Gastrocnemius medialis (tissue), 4 donors: ENCODE results near the gene EIF3K. TPM values are rescaled to one million over a fixed set of nuclear protein-coding genes. Genes with fewer than 3 reads are reported as not detected.
"Not testable (repeated sequence)": the region's sequence is repeated elsewhere in the genome, so short reads cannot be mapped to it uniquely, and the experiment has no call there.

Experiments used
- ATAC-seq, 2 donors: fragments of 150-250 bp; one replicate each; pipeline ENCODE4 v1.9.1; 2016
- DNase-seq, 2 donors: peaks; one replicate each; pipeline ENCODE4 v3.0.0-alpha.2; 2019
- H3K27ac ChIP-seq, 4 donors: fragments of 200-600 bp; sonication (generic); 1 replicate in 1 of 4; 2 replicates in 3 of 4; pipeline ENCODE4 v1.5.1; 2016 to 2018; ENCODE audit warnings: mild to moderate bottlenecking in 2 of 4, moderate library complexity in 1 of 4
- H3K27me3 ChIP-seq, 3 donors: fragments of 200-600 bp; sonication (generic) in 2 of 3; 1 replicate in 1 of 3; 2 replicates in 2 of 3; pipeline versions ENCODE4 v1.5.1 to v1.6.0; 2016 to 2019; ENCODE audit warnings: mild to moderate bottlenecking in 1 of 3, moderate library complexity in 1 of 3
- H3K36me3 ChIP-seq, 2 donors: fragments of 200-600 bp; sonication (generic) in 1 of 2; one replicate each; pipeline ENCODE4 v1.5.1; 2017 to 2018
- H3K4me1 ChIP-seq, 2 donors: fragments of 200-600 bp; sonication (generic) in 1 of 2; one replicate each; pipeline ENCODE4 v1.5.1; 2016 to 2017; ENCODE audit warnings: mild to moderate bottlenecking in 2 of 2
- H3K4me3 ChIP-seq, 4 donors: fragments of 200-600 bp; sonication (generic) in 3 of 4; 1 replicate in 1 of 4; 2 replicates in 3 of 4; pipeline ENCODE4 v1.5.1; 2016 to 2019; ENCODE audit warnings: mild to moderate bottlenecking in 2 of 4
- H3K9me3 ChIP-seq, 3 donors: fragments of 200-600 bp; sonication (generic) in 2 of 3; 1 replicate in 1 of 3; 2 replicates in 2 of 3; pipeline ENCODE4 v1.5.1; 2016 to 2019
- POLR2A ChIP-seq, 2 donors: fragments of 450-650 bp; IDR thresholded peaks; one replicate each; pipeline ENCODE4 v1.6.1; 2017; ENCODE audit warnings: antibody characterized with exemption in 2 of 2, mild to moderate bottlenecking in 2 of 2, moderate library complexity in 2 of 2
- in situ Hi-C, 4 donors: fragments of 200-750 bp; cut with MboI; loops; one replicate each; pipeline versions ENCODE4 v1.15.0 to v1.8.0; 2017; ENCODE audit warnings: low sequenced_read_pairs in 4 of 4
- intact Hi-C: fragments of 100-400 bp; cut with DNase I; formaldehyde crosslinking; loops from one replicate; pipeline ENCODE4 v1.15.1; 2023; ENCODE audit warnings: low total_unique reads
- total RNA-seq, 4 donors: library from RNA; depleted of rRNA; stranded (reverse); fragments of >200 nt; gene quantifications; one replicate each; pipeline versions ENCODE4 v1.1.0 to v1.2.3, GENCODE V29; 2016
- TF ChIP-seq, protein P1 (sequence below), 5 experiments: fragments of 450-650 bp in 3 of 5; fragments of 200-600 bp in 2 of 5; sonication (generic) in 2 of 5; IDR thresholded peaks in 4 of 5; conservative IDR thresholded peaks in 1 of 5; 1 replicate in 4 of 5; 2 replicates in 1 of 5; pipeline ENCODE4 v1.5.1; 2016 to 2019; ENCODE audit warnings: antibody characterized with exemption in 5 of 5, mild to moderate bottlenecking in 3 of 5, moderate library complexity in 3 of 5

EIF3K gene
- total RNA-seq, 4 donors from 2014 or later, result 619 to 975 (median 681) TPM

- no peaks in the 10 kb centered on the region for H3K27me3 ChIP-seq
- in situ Hi-C loops, result no loop called here
- intact Hi-C loops, result loop anchor here (10.0 kb wide), 1 partner anchor 48 kb away; no protein-coding TSS in a partner anchor
These were observed 26.0 kb upstream of the EIF3K start for GRCh38 chr19:38592940-38593339.

GRCh38 chr19:38596057-38596981 lies 22.7 kb upstream of the EIF3K start:
- peak; percentile 78 to 84 for ATAC-seq
- in situ Hi-C loops (no loop called here), intact Hi-C loops (loop anchor here (10.0 kb wide), 1 partner anchor 52 kb away; no protein-coding TSS in a partner anchor)
- H3K27ac ChIP-seq, result peak overlapping the region in 3 of 4 donors; percentile 35 to 59 (median 52)
- H3K4me1 ChIP-seq, result peaks cover 0 to 4% of the 10 kb centered on the region in 2 donors
- no peaks in the 10 kb centered on the region for H3K27me3 ChIP-seq
- TF ChIP-seq, protein P1, sequence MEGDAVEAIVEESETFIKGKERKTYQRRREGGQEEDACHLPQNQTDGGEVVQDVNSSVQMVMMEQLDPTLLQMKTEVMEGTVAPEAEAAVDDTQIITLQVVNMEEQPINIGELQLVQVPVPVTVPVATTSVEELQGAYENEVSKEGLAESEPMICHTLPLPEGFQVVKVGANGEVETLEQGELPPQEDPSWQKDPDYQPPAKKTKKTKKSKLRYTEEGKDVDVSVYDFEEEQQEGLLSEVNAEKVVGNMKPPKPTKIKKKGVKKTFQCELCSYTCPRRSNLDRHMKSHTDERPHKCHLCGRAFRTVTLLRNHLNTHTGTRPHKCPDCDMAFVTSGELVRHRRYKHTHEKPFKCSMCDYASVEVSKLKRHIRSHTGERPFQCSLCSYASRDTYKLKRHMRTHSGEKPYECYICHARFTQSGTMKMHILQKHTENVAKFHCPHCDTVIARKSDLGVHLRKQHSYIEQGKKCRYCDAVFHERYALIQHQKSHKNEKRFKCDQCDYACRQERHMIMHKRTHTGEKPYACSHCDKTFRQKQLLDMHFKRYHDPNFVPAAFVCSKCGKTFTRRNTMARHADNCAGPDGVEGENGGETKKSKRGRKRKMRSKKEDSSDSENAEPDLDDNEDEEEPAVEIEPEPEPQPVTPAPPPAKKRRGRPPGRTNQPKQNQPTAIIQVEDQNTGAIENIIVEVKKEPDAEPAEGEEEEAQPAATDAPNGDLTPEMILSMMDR (IDR thresholded peaks at IDR 0.05 in 4 of 5, conservative IDR thresholded peaks at IDR 0.05 in 1 of 5), result no peak
- peak in 1 of 2 donors; percentile 14 for TF ChIP-seq POLR2A (IDR thresholded peaks at IDR 0.05)
- H3K4me3 ChIP-seq, result peak overlapping the region in 3 of 4 donors; percentile 9 to 56 (median 16)
- H3K9me3 ChIP-seq, result no peaks in the 10 kb centered on the region
- H3K36me3 ChIP-seq, result peaks cover 0 to 4% of the 10 kb centered on the region in 2 donors
- DNase-seq, result peak; percentile 62 to 83

More at GRCh38 chr19:38592940-38593339, 26.0 kb upstream of the EIF3K start:
- no peak overlapping the region for H3K4me3 ChIP-seq
- H3K27ac ChIP-seq, result no peak overlapping the region
- H3K36me3 ChIP-seq, result peaks cover 0 to 33% of the 10 kb centered on the region in 2 donors
- H3K4me1 ChIP-seq, result peaks cover 0 to 4% of the 10 kb centered on the region in 2 donors
- H3K9me3 ChIP-seq, result no peaks in the 10 kb centered on the region
- no peak for ATAC-seq
- TF ChIP-seq POLR2A (IDR thresholded peaks at IDR 0.05), result no peak
- TF ChIP-seq, protein P1 (IDR thresholded peaks at IDR 0.05 in 4 of 5, conservative IDR thresholded peaks at IDR 0.05 in 1 of 5), result no peak
- DNase-seq, result no peak

- no peak overlapping the region for H3K27ac ChIP-seq
- no peak for DNase-seq
- H3K36me3 ChIP-seq, result no peaks in the 10 kb centered on the region
- TF ChIP-seq, protein P1 (IDR thresholded peaks at IDR 0.05 in 4 of 5, conservative IDR thresholded peaks at IDR 0.05 in 1 of 5), result no peak
- TF ChIP-seq POLR2A (IDR thresholded peaks at IDR 0.05), result no peak
- H3K4me3 ChIP-seq, result no peak overlapping the region
- intact Hi-C loops, result loop anchor here (10.0 kb wide), 1 partner anchor 52 kb away; no protein-coding TSS in a partner anchor
- in situ Hi-C loops, result no loop called here
- ATAC-seq, result no peak
- no peaks in the 10 kb centered on the region for H3K9me3 ChIP-seq
- no peaks in the 10 kb centered on the region for H3K27me3 ChIP-seq
- H3K4me1 ChIP-seq, result peaks cover 0 to 4% of the 10 kb centered on the region in 2 donors
These were observed 21.9 kb upstream of the EIF3K start for GRCh38 chr19:38597075-38597474.

DNA sequence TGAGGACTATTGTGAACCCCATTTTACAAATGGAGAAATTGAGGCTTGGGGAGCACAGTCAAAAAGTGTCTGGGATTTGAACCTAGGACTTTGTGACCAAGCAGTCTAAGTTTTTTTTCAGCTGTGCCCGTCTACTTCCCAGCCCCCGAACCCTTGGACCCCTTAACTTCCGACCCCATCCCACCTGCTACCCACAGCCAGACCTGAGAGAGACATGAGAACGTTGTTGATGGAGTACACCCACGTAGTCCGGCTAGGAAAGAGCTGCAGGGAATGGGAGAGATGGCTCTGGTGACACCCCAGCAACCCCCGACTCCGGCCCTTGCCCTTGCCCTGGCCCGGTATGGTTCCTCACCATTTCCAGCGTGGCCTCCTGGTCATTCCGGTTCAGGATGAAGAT lies 19.3 kb upstream of the EIF3K start:
- H3K27ac ChIP-seq, result no peak overlapping the region
- DNase-seq (no peak), ATAC-seq (no peak)
- in situ Hi-C loops, result no loop called here
- H3K27me3 ChIP-seq, result no peaks in the 10 kb centered on the region
- H3K4me1 ChIP-seq, result peaks cover 0 to 4% of the 10 kb centered on the region in 2 donors
- TF ChIP-seq, protein P1 (IDR thresholded peaks at IDR 0.05 in 4 of 5, conservative IDR thresholded peaks at IDR 0.05 in 1 of 5), result no peak
- TF ChIP-seq POLR2A (IDR thresholded peaks at IDR 0.05), result no peak
- no peak overlapping the region for H3K4me3 ChIP-seq
- H3K36me3 ChIP-seq, result no peaks in the 10 kb centered on the region
- intact Hi-C loops, result loop anchor here (10.0 kb wide), 1 partner anchor 55 kb away; no protein-coding TSS in a partner anchor
- no peaks in the 10 kb centered on the region for H3K9me3 ChIP-seq

DNA sequence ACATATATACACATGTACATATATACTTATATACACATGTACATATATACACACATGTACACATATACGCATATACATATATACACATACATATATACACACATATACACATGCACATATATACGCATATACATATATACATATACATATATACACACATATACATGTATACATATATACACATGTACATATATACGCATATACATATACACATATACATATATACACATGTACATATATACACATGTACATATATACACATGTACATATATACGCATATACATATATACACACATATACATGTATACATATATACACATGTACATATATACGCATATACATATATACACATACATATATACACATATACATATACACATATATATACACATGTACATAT lies 16.1 kb upstream of the EIF3K start:
- H3K27me3 ChIP-seq, in situ Hi-C loops: not testable (repeated sequence)

More for the DNA sequence above, 16.1 kb upstream of the EIF3K start:
- ATAC-seq, H3K27ac ChIP-seq, H3K4me3 ChIP-seq, intact Hi-C loops, H3K36me3 ChIP-seq, H3K9me3 ChIP-seq, H3K4me1 ChIP-seq, DNase-seq: not testable (repeated sequence)
